HepG2 (cell line): ENCODE measurements around the gene TST. TPM values are rescaled to one million over a fixed set of nuclear protein-coding genes. Genes with fewer than 3 reads are reported as not detected.

ENCODE experiments used
- ATRX ChIP-seq: sonication (generic); formaldehyde crosslinking; IDR thresholded peaks from 2 replicates; pipeline ENCODE4 v1.4.0; 2020; ENCODE audit warnings: missing genetic modification reagents, borderline replicate concordance
- BRF2 ChIP-seq: sonication (generic); formaldehyde crosslinking; IDR thresholded peaks from 2 replicates; pipeline ENCODE4 v1.8.1; 2022; ENCODE audit warnings: mild to moderate bottlenecking, missing genetic modification reagents
- CREBL2 ChIP-seq: sonication (generic); formaldehyde crosslinking; IDR thresholded peaks from 2 replicates; pipeline ENCODE4 v1.8.1; 2023; ENCODE audit warnings: missing genetic modification reagents, mild to moderate bottlenecking, borderline replicate concordance
- HCFC1 ChIP-seq: fragments of 150-350 bp; IDR thresholded peaks from 2 replicates; pipeline ENCODE4 v1.6.1; 2014; ENCODE audit warnings: low read depth, low read length
- HNF1A ChIP-seq, 2 experiments: sonication (generic) in 1 of 2; formaldehyde crosslinking in 1 of 2; IDR thresholded peaks; 2 replicates each; pipeline versions ENCODE4 v1.4.0 to v1.6.1; 2016 to 2020; ENCODE audit warnings: borderline replicate concordance in 1 of 2, low read depth in 1 of 2, mild to moderate bottlenecking in 1 of 2, missing genetic modification reagents in 1 of 2
- KLF12 ChIP-seq: sonication (generic); formaldehyde crosslinking; IDR thresholded peaks from 2 replicates; pipeline ENCODE4 v1.4.0; 2020; ENCODE audit warnings: missing genetic modification reagents, borderline replicate concordance
- MTF2 ChIP-seq: sonication (generic); formaldehyde crosslinking; IDR thresholded peaks from 2 replicates; pipeline ENCODE4 v1.5.0; 2020; ENCODE audit warnings: missing genetic modification reagents, borderline replicate concordance
- MYPOP ChIP-seq: sonication (generic); formaldehyde crosslinking; IDR thresholded peaks from 2 replicates; pipeline ENCODE4 v1.8.1; 2023; ENCODE audit warnings: mild to moderate bottlenecking, moderate library complexity, missing genetic modification reagents
- NR0B2 ChIP-seq: sonication (generic); formaldehyde crosslinking; IDR thresholded peaks from 2 replicates; pipeline ENCODE4 v1.4.0; 2020; ENCODE audit warnings: mild to moderate bottlenecking, missing genetic modification reagents
- PPARG ChIP-seq: conservative IDR thresholded peaks from 2 replicates; pipeline ENCODE4 v1.6.1; 2016; ENCODE audit warnings: missing biosample characterization, missing genetic modification reagents
- RBFOX2 ChIP-seq: fragments of 200-400 bp; formaldehyde crosslinking; IDR thresholded peaks from 2 replicates; pipeline ENCODE4 v1.6.1; 2017; ENCODE audit warnings: low read depth, mild to moderate bottlenecking, low read length
- RFXAP ChIP-seq: sonication (generic); formaldehyde crosslinking; IDR thresholded peaks from 2 replicates; pipeline ENCODE4 v1.4.0; 2020; ENCODE audit warnings: missing genetic modification reagents, borderline replicate concordance
- ZNF253 ChIP-seq: sonication (generic); formaldehyde crosslinking; IDR thresholded peaks from 2 replicates; pipeline ENCODE4 v1.8.0; 2022; ENCODE audit warnings: mild to moderate bottlenecking, missing genetic modification reagents, borderline replicate concordance
- ZNF562 ChIP-seq: sonication (generic); formaldehyde crosslinking; IDR thresholded peaks from 2 replicates; pipeline ENCODE4 v1.8.0; 2022; ENCODE audit warnings: missing genetic modification reagents, borderline replicate concordance
- ZNF607 ChIP-seq: sonication (generic); formaldehyde crosslinking; IDR thresholded peaks from 2 replicates; pipeline ENCODE4 v1.5.1; 2020; ENCODE audit warnings: missing genetic modification reagents, mild to moderate bottlenecking, borderline replicate concordance
- ZSCAN12 ChIP-seq: sonication (generic); formaldehyde crosslinking; IDR thresholded peaks from 2 replicates; pipeline ENCODE4 v1.9.0; 2021; ENCODE audit warnings: mild to moderate bottlenecking, missing genetic modification reagents
- ZXDC ChIP-seq: sonication (generic); formaldehyde crosslinking; IDR thresholded peaks from 2 replicates; pipeline ENCODE4 v1.5.0; 2020; ENCODE audit warnings: mild to moderate bottlenecking, missing genetic modification reagents
- polyA plus RNA-seq, 8 experiments: library from polyadenylated mRNA; depleted of rRNA in 3 of 8; stranded (reverse) in 7 of 8; unstranded in 1 of 8; fragments of >200 nt; fragmentation: Illumina TruSeq in 4 of 8; extraction: Trizol in 4 of 8; gene quantifications; 2 replicates each; pipeline versions ENCODE4 v1.2.1 to v1.2.3, GENCODE V29; 2011 to 2016; ENCODE audit warnings: low read depth in 4 of 8, missing spikeins in 1 of 8, mixed read lengths in 1 of 8; ENCODE audit not compliant: insufficient read depth in 1 of 8
- total RNA-seq, 5 experiments: library from RNA; depleted of rRNA; stranded (reverse); fragments of >200 nt; fragmentation: Illumina TruSeq; extraction: Trizol; gene quantifications; 2 replicates each; pipeline ENCODE4 v1.2.3, GENCODE V29; 2016; ENCODE audit warnings: low read depth in 1 of 5

TST gene
- total and polyA plus RNA-seq, 2 of the 13 experiments (the other 11 are each of a cell fraction or from before 2014, with no cell fraction given) = 44.6 to 63.6 TPM

- TF ChIP-seq HNF1A (IDR thresholded peaks at IDR 0.05; ENCODE audit: low read depth) = peak; percentile 92
- TF ChIP-seq HNF1A (CRISPR knock-in tag; IDR thresholded peaks at IDR 0.05; ENCODE audit: borderline replicate concordance) = peak; percentile 98
- TF ChIP-seq CREBL2 = no peak
- peak; percentile 81 for TF ChIP-seq RBFOX2
- no peak for TF ChIP-seq ZXDC (CRISPR knock-in tag)
- TF ChIP-seq RFXAP (CRISPR knock-in tag) = peak; percentile 86
- TF ChIP-seq ATRX = no peak
- TF ChIP-seq NR0B2 (CRISPR knock-in tag) = no peak; the same call in 1 of the 2 replicates
- no peak for TF ChIP-seq HCFC1
- TF ChIP-seq BRF2 (CRISPR knock-in tag) = peak; percentile 94
- TF ChIP-seq ZNF562 = no peak
- peak; percentile 50; the same call in 1 of the 2 replicates for TF ChIP-seq ZNF253 (CRISPR knock-in tag)
- TF ChIP-seq KLF12 (CRISPR knock-in tag) = peak; percentile 65; the same call in 1 of the 2 replicates
- TF ChIP-seq MYPOP = peak; percentile 90
- TF ChIP-seq ZNF607 (CRISPR knock-in tag) = peak; percentile 91; the same call in 1 of the 2 replicates
- peak; percentile 72 for TF ChIP-seq PPARG (CRISPR knock-in tag)
- TF ChIP-seq MTF2 (CRISPR knock-in tag) = no peak
- TF ChIP-seq ZSCAN12 (CRISPR knock-in tag) = no peak
Measured at GRCh38 chr22:37032535-37033460, 13.6 kb upstream of the TST start (continued).
